HG02943 (cell line): ENCODE data around the gene MZB1.

Experiments
- ATAC-seq: cut with Tn5 transposase; IDR thresholded peaks from one replicate; pipeline ENCODE4 v1.9.1; 2021; ENCODE audit warnings: mild to moderate bottlenecking, low read depth, moderate library complexity; ENCODE audit not compliant: unreplicated experiment

Gene MZB1

DNA sequence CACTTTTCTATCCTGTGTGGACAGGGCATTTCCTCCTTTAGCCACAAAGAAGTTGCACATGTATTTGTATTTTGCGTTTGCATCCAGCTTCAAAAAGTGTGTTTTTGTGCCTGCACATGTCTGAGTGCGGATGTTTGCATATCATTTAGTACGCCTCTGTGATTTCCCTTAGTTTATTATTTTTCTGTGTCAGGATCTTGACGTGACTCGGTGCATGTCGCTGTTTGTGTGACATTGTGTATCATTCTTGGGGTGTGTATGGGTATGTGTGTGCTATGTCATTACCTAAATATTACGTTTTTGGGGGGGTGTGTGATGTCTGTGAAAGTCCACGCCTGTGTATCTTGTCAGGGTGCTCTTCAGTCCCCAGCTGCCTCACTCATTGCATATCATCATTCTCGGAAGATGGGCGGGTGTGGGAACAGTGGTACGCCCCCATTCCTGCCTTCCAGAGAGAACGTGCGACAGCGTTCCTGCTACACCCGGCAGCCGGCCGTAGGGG is 48.5 kb downstream of the MZB1 start:
- no peak for ATAC-seq

- ATAC-seq = no peak
Measured at GRCh38 chr5:139340051-139340450, 49.7 kb downstream of the MZB1 start.
